ENCODE measurements around the gene KSR2. TPM values are rescaled to one million over a fixed set of nuclear protein-coding genes. Genes with fewer than 3 reads are reported as not detected.

The KSR2 gene
- polyA plus RNA-seq, 3 donors, result 0.88 to 0.98 (median 0.95) TPM

DNA sequence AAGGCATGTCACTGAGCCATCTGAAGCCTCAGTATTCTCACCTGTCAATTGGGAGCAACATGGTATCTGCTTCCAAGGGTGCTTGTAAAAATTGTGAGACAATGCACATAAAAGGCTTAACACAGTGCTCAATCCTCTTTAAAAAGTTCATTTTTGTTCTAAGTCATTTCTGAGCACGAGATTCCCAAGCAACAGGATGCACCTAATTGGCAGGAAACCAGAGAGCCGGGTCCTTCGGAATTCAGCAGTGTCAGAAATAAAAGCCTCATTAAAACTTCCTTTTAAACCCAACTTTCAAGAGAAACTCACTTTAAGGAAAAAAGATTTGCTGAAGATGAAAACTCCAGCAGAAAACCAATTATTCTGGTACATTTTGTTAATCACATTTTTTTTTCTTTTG is 494.9 kb downstream of the KSR2 start:
- no peak for DNase-seq (ENCODE audit: extremely low read depth in 1 of 11, low read depth in 9 of 11, low spot score in 4 of 11)

DNA sequence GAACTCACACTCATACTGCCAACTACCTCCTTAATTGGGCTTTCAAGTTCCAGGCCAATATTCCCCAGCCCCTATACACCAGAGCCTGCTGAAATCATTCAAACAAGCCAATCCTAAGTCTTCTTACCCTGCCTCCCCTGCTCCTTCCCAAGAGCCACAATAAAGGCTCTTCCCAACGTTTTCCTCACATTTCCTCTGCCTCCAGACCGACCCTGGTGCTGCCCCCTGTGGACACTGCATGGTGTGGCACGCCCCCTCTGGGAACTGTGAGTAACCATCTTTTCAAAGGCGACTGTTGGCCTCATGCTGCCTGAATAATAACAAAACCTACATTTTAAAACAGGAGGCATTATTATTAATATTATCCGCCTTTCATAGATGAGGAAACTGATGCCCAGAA is 495.8 kb downstream of the KSR2 start:
- DNase-seq (ENCODE audit: extremely low read depth in 1 of 11, low read depth in 9 of 11, low spot score in 4 of 11), result no peak

DNA sequence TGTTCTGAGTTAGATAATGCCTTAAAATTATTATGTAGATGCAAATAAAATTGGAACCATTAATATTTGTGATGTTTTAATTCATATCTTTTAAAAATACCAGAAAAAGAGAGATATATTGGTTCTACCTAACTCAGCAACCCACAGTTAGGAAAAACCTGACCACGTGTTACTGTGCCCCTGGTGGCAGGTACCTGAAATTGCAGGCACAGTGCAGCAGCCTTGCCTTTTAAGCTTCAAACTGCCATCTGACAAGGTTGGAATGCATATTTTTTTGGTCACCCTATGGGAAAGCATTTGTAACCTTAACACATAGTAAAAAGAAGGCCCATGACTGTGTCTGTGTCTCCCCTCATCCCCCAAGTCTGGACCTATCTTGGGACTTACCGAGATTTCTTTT is 498.0 kb downstream of the KSR2 start:
- no peak for DNase-seq (ENCODE audit: extremely low read depth in 1 of 11, low read depth in 9 of 11, low spot score in 4 of 11)

DNA sequence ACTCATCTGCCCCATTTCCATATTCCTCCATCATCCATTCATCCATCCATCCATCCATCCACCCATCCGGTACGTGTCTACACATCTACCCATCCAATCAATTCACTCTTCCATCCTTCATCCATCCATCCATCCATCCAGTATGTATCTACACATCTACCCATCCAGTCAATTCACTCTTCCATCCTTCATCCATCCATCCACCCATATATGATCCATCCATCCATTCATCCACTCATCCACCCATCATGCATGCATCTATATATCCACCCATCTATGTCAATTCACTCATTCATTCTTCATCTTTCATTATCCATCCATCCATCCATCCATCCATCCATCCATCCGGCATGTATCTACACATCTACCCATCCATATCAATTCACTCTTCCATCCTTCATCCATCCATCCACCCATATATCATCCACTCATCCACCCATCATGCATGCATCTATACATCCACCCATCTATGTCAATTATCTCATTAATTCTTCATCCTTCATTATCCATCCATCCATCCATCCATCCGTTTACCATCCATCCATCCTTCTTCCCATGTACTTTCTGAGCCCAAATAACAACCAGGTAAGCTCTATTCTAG is 498.8 kb downstream of the KSR2 start:
- DNase-seq (ENCODE audit: extremely low read depth in 1 of 11, low read depth in 9 of 11, low spot score in 4 of 11), result no peak

DNA sequence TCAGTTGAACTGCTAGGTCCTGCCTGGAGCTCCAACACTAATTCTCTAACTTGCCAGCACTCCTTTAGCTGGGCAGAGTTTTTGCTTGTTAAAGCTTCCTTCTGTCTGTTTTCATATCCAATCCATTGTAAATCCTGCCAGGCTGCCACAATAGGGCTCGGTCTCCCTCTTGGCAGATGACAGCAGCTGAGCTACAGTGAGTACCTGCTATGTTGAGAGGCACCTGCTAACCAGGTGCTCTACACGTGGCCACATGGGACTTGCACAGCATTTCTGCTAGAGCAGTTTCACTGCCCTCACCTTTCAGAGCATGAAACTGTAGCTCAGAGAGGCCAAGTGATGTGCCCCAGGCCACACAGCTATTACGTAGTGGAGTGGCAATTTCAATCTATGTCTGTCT is 500.8 kb downstream of the KSR2 start:
- no peak for DNase-seq (ENCODE audit: extremely low read depth in 1 of 11, low read depth in 9 of 11, low spot score in 4 of 11)

DNA sequence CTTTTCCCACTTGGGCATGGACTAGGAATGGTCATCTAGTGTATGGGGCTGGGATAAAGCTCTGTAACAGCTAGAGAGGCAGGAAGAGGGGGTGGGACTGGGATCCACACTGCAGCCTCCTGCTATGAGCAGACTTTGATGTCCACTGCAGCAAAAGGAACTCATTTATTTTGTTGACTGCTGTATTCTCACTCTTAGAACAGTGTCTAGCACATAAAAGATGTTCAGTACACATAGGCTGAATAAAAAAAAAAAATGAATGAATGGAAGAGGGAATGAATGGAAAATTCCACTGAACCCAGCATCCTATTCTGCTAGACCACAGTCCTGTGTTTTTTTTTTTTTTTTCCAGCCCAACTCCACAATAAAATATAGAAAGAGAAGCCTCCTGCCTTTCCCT is 501.2 kb downstream of the KSR2 start:
- no peak for DNase-seq (ENCODE audit: extremely low read depth in 1 of 11, low read depth in 9 of 11, low spot score in 4 of 11)

DNA sequence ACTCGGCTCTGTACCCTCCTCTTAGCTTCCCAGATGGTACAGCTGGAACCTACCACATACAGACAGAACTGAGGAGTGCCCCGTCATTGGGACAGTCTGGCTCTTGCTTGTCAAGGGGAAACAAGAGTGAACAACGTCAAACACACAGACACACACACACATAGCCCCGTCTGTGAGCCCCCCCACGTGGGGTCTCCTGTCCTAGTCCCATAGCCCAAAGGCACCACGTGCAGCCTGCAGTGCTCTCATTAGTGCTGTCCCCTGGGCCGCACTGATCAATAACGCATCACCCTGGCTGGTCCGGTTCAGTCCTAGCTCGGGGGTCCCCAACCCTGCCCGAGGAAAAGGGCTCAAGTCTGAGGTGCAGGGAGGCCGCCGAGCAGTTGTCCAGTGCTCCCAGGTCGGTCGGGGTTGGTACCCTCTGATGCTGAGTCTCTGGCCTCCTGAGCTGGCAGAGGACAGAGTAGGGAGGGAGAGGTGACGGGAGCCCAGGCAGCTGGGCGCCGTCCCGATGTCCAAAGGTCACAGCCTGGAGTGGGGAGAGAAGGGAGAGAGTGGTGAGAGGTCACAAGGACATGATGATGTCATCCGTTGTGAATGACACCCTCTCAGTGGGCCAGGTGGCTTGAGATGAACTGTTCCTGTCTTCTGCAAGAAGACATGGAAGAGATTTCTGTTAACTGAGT is 502.0 kb downstream of the KSR2 start:
- DNase-seq (ENCODE audit: extremely low read depth in 1 of 11, low read depth in 9 of 11, low spot score in 4 of 11), result no peak

DNA sequence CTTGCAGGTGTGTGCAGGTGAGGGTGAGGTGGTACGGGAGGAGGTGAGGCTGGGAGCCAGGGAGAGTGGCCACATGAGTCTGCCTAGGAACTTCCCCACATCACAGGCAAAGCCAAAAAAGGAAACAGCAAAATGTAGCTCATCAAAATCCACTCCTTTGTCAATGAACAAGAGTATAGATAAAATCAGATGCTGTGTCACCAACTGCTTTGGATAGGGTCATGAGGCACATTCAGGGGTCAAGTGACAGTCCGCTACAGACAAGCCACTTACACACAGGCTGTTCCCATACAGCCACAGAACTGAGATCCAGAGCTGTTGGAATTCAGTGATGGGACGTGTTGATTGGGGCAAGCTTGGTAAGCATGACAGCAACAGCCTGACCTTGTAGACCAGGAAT is 507.1 kb downstream of the KSR2 start:
- no peak for DNase-seq (ENCODE audit: extremely low read depth in 1 of 11, low read depth in 9 of 11, low spot score in 4 of 11)

DNA sequence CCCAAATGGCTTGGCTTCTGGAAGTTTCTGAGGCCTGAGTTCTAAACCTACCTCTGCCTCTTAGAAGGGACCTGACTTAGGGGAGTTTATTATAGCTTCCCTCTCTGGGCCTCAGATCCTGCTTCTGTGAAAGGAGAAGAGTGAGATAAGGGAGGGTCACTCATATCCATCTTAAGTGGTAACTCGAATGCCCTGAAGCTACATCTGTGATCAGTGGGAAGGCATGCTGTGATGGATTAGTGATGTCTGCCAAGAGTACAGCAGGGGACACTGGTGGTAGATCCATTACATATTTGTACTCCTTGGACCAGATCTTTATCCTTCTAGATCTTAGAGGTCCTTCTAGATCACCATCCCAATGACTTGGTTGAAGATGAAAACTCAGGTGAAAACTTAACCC is 509.6 kb downstream of the KSR2 start:
- no peak for DNase-seq (ENCODE audit: extremely low read depth in 1 of 11, low read depth in 9 of 11, low spot score in 4 of 11)

DNA sequence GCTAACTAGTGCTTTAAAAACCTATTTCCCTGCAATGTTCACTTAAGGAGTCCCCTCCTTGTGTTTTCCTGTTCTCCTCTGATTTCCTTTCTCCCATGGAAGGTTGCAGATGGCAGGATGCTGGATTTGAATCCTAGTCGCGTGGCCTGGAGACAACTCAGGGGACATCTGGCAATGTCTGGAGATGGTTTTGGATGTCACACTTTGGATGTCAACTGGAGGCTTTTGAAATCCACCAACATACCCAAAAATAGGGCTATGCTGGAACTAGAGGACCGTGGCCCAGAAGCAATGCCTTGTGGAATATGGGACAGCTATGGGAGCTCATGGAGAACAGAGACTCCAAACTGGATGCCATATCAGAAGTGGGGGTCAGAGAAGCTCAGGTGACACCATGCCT is 511.6 kb downstream of the KSR2 start:
- DNase-seq (ENCODE audit: extremely low read depth in 1 of 11, low read depth in 9 of 11, low spot score in 4 of 11), result no peak

DNA sequence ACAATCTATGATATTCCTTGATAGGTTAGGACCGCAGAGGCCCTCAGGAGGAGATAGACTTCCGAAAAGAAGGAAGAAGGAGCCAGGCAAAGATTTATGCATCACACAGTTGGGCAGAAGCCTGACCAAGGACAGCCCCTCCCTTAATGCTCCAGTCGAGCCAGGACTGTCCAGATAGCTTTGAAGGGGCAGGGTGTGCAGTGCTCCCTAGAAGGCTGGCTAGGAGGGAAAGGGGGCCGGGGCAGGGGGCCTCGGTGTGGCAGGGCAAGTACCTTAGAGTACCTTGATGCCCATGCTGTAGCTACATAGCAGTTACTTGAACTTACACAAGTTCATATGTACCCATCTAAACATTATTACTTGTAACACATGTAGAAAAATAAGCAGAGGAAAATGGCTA is 512.7 kb downstream of the KSR2 start:
- no peak for DNase-seq (ENCODE audit: extremely low read depth in 1 of 11, low read depth in 9 of 11, low spot score in 4 of 11)

DNA sequence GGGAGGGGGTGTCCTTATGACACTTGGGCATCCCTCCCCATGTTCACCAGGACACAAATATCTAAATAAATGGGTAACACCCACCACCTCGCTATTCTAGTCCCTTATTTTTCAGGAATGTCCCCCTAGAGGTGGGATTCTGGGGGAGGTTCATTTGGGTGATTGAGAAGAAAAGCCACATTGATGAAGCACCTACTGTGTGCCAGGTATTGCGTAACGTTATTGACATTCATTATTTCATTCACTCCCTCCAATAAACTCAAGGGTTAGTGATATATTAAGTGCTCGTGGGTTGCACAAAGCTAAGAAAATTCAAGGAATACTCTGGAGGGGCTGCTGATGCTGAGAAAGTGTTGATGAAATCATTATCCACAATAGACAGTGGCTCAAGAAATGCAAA is 514.8 kb downstream of the KSR2 start:
- no peak for DNase-seq (ENCODE audit: extremely low read depth in 1 of 11, low read depth in 9 of 11, low spot score in 4 of 11)

DNA sequence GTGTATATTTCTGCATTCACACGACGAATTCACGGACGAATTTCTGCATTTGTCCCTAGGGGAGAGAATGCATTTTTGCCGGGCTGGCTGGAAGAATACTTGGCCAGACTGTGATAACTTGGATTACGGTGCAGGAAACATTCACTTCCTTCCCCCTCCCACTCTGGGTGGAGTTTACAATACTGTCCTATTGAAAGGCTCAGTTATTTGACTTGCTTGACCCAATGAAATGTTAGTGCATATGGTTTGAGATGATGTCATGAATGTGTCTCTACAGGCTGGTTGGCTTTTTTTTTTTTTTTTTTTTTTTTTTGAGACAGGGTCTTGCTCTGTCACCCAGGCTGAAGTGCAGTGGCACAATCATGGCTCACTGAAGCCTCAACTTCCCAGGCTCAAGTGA is 516.7 kb downstream of the KSR2 start:
- DNase-seq (ENCODE audit: extremely low read depth in 1 of 11, low read depth in 9 of 11, low spot score in 4 of 11), result no peak

DNA sequence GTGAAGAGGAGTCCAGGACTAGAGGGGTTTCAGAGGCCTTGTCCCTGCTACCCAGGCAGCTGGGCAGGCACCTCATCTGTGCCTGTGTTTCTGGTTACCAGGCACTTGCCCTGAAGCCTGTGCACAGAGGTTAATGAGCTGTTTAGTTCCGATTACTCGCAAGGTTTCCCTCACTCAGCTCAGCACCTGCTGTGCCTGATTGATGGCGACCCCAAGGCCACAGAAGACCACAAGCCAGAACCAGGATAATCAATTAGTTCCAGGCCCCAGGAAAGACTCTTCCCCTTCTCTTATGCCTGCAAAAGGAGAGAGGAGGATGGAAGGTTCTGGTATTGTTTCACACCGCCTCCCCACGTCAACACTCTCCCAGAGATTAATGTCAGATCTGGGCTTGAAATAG is 518.6 kb downstream of the KSR2 start:
- peak in 5 of 11 donors; percentile 15 to 38 (median 28) for DNase-seq (ENCODE audit: extremely low read depth in 1 of 11, low read depth in 9 of 11, low spot score in 4 of 11)

DNA sequence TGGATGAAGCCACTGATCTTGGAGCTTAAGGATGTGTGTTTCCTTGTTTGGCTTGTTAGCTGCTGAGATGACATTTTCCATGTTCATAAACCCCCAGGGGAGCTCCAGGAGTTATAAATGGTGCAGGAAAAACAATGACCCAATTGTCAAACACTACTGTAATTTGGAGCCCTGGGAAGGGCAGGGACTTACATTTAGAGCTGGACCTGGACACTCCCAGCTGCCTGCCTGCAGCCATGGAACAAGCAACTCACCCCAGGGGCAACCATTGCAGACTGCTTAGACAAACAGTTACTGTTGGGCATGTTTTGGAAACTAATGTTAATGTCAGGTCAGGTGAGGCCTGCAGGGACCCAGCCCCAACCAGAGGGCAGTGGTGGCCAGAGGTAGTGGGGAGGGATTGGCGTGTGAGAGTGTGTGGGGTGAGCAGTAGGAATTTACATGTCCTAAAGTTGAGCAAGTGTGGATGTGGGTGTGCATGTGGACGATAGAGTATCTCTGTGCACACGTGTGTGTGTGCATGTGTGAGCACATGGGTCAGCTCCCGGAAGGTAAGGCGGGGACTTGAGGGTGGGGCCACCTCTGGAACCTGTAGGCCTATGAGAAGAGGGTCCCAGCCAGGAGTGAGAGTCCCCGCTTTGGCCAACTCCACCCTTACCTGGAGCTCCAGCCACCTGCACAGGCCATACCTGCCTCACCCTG is 521.0 kb downstream of the KSR2 start:
- no peak for DNase-seq (ENCODE audit: extremely low read depth in 1 of 11, low read depth in 9 of 11, low spot score in 4 of 11)

DNA sequence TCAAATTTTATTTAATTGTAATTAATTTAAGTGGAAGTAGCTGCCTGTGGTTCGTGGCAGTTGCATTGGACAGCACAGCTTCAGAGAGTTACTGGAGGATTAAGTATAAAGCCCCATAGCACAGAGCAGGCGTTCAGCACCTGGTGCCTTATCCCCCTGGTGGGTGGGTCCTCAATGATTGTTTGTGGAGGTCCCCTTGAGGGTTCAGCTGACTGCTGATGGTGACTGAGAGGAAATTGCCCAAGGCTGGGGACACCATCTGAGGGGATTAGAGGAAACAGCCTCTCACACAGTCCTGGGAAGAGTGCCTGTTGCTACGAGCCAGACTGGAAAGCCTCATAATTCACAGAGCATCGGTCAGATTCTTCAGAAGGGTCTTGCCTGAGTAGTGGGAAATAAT is 524.0 kb downstream of the KSR2 start:
- DNase-seq (ENCODE audit: extremely low read depth in 1 of 11, low read depth in 9 of 11, low spot score in 4 of 11), result no peak

DNA sequence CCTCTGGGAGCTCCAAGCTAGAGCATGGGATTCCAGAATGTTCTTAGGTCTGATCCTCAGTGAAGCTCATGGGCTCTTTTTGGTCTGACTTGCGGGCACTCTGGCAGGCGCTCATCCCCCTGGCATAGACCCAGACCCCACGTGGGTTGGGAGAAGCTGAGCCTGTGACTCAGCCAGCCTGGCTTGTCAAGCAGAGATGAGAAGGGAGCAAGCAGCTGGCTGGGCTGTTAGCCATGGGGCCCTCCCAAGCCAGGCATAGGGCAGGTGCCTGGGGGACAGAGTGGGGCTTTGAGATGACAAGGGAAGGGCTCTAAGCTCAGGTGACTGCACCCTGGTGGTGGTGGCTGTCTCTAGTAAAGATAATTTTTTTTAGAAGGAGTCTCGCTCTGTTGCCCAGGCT is 527.0 kb downstream of the KSR2 start:
- DNase-seq (ENCODE audit: extremely low read depth in 1 of 11, low read depth in 9 of 11, low spot score in 4 of 11), result no peak

DNA sequence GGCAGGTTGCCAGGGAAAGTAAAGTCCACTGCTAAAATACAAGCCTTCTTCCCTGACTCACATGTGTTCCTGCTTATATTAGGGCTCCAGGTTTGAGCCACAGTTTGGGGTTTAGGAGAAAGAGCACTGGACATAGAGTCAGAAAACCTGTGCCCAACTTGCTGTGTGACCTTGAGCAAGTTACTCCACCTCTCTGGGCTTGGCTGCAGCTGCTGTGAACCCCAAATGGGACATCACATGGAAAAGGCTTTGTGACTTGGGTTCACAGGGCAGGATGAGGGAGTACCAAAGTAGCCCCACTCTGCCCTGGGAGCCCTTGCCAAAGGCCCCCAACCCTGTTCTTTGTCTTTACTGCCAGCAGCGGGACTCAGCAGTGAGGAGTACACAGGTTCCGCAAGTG is 528.4 kb downstream of the KSR2 start:
- no peak for DNase-seq (ENCODE audit: extremely low read depth in 1 of 11, low read depth in 9 of 11, low spot score in 4 of 11)

DNA sequence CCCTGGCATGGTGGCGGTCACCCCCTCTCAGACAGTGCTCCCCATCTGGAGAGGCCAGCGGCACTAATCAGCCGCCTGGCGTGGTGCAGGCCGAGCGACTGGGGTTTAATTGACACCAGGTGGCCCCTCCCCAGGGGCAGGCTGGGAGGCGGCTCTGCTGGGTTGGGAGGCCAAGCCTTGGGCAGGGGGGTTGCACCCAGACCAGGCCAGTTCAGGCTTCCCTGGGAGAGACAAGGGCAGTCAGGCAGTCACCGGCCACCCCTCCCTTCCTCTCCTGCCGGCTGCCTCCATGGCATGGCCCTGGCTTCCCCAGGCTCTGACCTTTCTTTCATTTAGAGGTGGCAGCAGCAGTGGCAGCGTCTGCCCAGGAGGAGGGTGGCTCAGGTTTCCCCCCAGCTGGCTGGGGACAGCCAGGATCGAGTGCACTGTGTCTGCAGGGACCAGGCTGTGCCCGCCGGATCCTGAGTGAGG is 529.2 kb downstream of the KSR2 start:
- peak in 1 of 11 donors; percentile 17 for DNase-seq (ENCODE audit: extremely low read depth in 1 of 11, low read depth in 9 of 11, low spot score in 4 of 11)

DNA sequence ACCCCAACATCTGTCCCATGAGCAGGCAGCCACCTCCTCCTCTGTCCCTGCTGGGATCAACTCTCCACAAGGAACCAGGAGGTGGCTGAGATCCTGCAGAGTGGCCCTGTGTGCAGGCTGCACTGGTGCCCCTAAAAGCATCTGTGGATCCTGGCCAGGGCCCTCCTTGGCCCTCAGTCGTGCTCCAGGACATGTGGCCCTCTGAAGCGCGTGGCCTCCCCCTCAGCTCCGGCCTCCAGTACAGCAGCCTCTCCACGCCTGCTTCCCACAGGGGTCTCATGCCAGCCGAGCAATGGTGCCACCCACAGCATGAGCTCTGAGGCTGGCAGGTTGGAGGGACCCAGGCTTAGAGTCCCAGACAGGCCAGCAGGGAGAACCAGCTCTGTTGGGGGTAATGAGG is 530.0 kb downstream of the KSR2 start:
- no peak for DNase-seq (ENCODE audit: extremely low read depth in 1 of 11, low read depth in 9 of 11, low spot score in 4 of 11)

All from renal cortex interstitium (tissue), 11 donors.